Measurements from ENCODE around the gene CLBA1. TPM values are rescaled to one million over a fixed set of nuclear protein-coding genes. Genes with fewer than 3 reads are reported as not detected.

CLBA1 gene
- total and polyA plus RNA-seq, 9 of the 15 experiments (the other 6 are each of a cell fraction or from before 2014, with no cell fraction given), result 0.04 to 3.9 (median 2.6) TPM

GRCh38 chr14:104973385-104974145, 12.0 kb upstream of the CLBA1 start (continued):
- no peak for TF ChIP-seq ZBTB11 (CRISPR knock-in tag; IDR thresholded peaks at IDR 0.05)

GRCh38 chr14:104974146-104974541, 11.4 kb upstream of the CLBA1 start:
- FAIRE-seq, result no peak
- Histone ChIP-seq H3K4me1 (replicated peaks in 1 of 2; ENCODE audit: control insufficient read depth in 2 of 2, insufficient read depth in 2 of 2, low read length in 2 of 2) (peaks cover 5 to 79% of the 10 kb centered on the region in 2 experiments; a peak in 3 of 5 replicates), H3K79me2 (ENCODE audit: control insufficient read depth, insufficient read depth, low read length) (no peaks in the 10 kb centered on the region), H3K9me1 (ENCODE audit: control insufficient read depth, insufficient read depth, low read length) (no peaks in the 10 kb centered on the region), H2AFZ (ENCODE audit: low read depth, low read length) (no peak overlapping the region), H3K36me3 (ENCODE audit: control insufficient read depth, insufficient read depth, low read length) (no peaks in the 10 kb centered on the region), H3K4me3 (no peak overlapping the region), H3K27ac (ENCODE audit: extremely low read depth, low read depth, low read length) (no peak overlapping the region), H4K20me1 (replicated peaks; ENCODE audit: control insufficient read depth, insufficient read depth, low read length) (peaks cover 15% of the 10 kb centered on the region; the same call in 1 of the 2 replicates), H3K4me2 (ENCODE audit: insufficient read depth, low read length) (no peak overlapping the region), H3K9ac (ENCODE audit: insufficient read depth in 1 of 2, low read depth in 2 of 2, low read length in 2 of 2) (0 out of 4 replicates have a peak overlapping the region, but pooled peaks of 1 of the 2 experiments have one; percentile 45), H3K27me3 (ENCODE audit: control insufficient read depth in 2 of 2, insufficient read depth in 2 of 2, low read length in 2 of 2) (no peaks in the 10 kb centered on the region), H3K9me3 (replicated peaks; ENCODE audit: control insufficient read depth, insufficient read depth, low read depth, low read length) (no peaks in the 10 kb centered on the region)
- 19% methylated on average over 7 of the region's 13 CpGs for WGBS (ENCODE audit: insufficient coverage, low coverage, missing lambda C conversion rate)
- BruUV-seq (replicated peaks), result no TSS peak
- no peak for ATAC-seq
- DNase-seq (ENCODE audit: extremely low read depth in 1 of 4, low spot score in 3 of 4), result no peak
- ChIA-PET CTCF (ENCODE audit: low intra/inter-chr PET ratio) (no interaction called here), POLR2A (interaction anchor here (0.8 kb wide), 1 partner anchor 39 kb away, joined by 3 read pairs; no protein-coding TSS in a partner anchor)
- in situ Hi-C loops (cut with MboI), result loop anchor here (5.0 kb wide), 1 partner anchor 73 kb away; no protein-coding TSS in a partner anchor
- TF ChIP-seq SNIP1 (IDR thresholded peaks at IDR 0.05; ENCODE audit: low read depth), result no peak
- no peak for TF ChIP-seq THRB (CRISPR knock-in tag; conservative IDR thresholded peaks at IDR 0.05)
- TF ChIP-seq ZNF263 (CRISPR knock-in tag; IDR thresholded peaks at IDR 0.05; ENCODE audit: borderline replicate concordance), result no peak
- TF ChIP-seq LEF1 (IDR thresholded peaks at IDR 0.05), result no peak
- TF ChIP-seq RAD21 (CRISPR knock-in tag; conservative IDR thresholded peaks at IDR 0.05 in 1 of 2, IDR thresholded peaks at IDR 0.05 in 1 of 2), result no peak
- TF ChIP-seq ZNF707 (CRISPR knock-in tag; conservative IDR thresholded peaks at IDR 0.05), result no peak
- TF ChIP-seq MNT (conservative IDR thresholded peaks at IDR 0.05), result no peak
- TF ChIP-seq ZNF324 (CRISPR knock-in tag; IDR thresholded peaks at IDR 0.05), result no peak
- TF ChIP-seq ARID3A (IDR thresholded peaks at IDR 0.05; ENCODE audit: borderline replicate concordance, low read depth, low read length), result no peak
- intact Hi-C loops (cut with micrococcal nuclease), result loop anchor here (2.0 kb wide), 1 partner anchor 115 kb away; no protein-coding TSS in a partner anchor

Data from K562 (cell line).